SK-N-SH (cell line): ENCODE data around the gene THTPA. TPM values are rescaled to one million over a fixed set of nuclear protein-coding genes. Genes with fewer than 3 reads are reported as not detected.

Source experiments
- CTCF ChIA-PET: fragments of 300-600, 350-600 bp; formaldehyde crosslinking; extraction: SDS; loops from one replicate; lab custom pipeline; 2021; lab: Yijun Ruan, JAX
- POLR2A ChIA-PET: fragments of 350-600 bp; sonication (Branson Sonifier 250); formaldehyde crosslinking; extraction: SDS; loops from one replicate; lab custom pipeline; 2020; ENCODE audit warnings: antibody characterized with exemption, inconsistent platforms; lab: Yijun Ruan, JAX
- DNase-seq: peaks from one replicate; pipeline ENCODE4 v3.0.0; 2012
- H2AFZ ChIP-seq: fragments of 200-600 bp; sonication (generic); 2 replicates; pipeline ENCODE4 v1.8.1; 2016; ENCODE audit warnings: antibody characterized with exemption, mild to moderate bottlenecking, low read depth
- H3F3A ChIP-seq: fragments of 200-600 bp; sonication (generic); replicated peaks from 2 replicates; pipeline ENCODE3; 2016; ENCODE audit warnings: antibody characterized with exemption, mild to moderate bottlenecking; ENCODE audit not compliant: insufficient read depth
- H3K27ac ChIP-seq, 2 experiments: fragments of 200-500 bp in 1 of 2; fragments of 200-600 bp in 1 of 2; sonication (Bioruptor generic) in 1 of 2; sonication (generic), shearing (Covaris generic) in 1 of 2; 2 replicates each; pipeline versions ENCODE4 v1.5.1 to v1.6.1; 2014 to 2016; ENCODE audit warnings: low read depth in 2 of 2, inconsistent platforms in 1 of 2, low read length in 1 of 2, mild to moderate bottlenecking in 1 of 2, mixed read lengths in 1 of 2
- H3K27me3 ChIP-seq: fragments of 200-600 bp; sonication (generic), shearing (Covaris generic); 2 replicates; pipeline ENCODE4 v1.6.1; 2016; ENCODE audit warnings: mixed run types; ENCODE audit not compliant: insufficient read depth
- H3K36me3 ChIP-seq, 2 experiments: fragments of 200-500 bp in 1 of 2; fragments of 200-600 bp in 1 of 2; sonication (Bioruptor generic) in 1 of 2; sonication (generic) in 1 of 2; replicated peaks in 1 of 2; 2 replicates each; pipeline versions ENCODE3 to v1.5.1; 2014 to 2016; ENCODE audit warnings: low read length in 1 of 2, mild to moderate bottlenecking in 1 of 2; ENCODE audit not compliant: insufficient read depth in 2 of 2, control insufficient read depth in 1 of 2
- H3K4me1 ChIP-seq, 2 experiments: fragments of 200-500 bp in 1 of 2; fragments of 200-600 bp in 1 of 2; sonication (Bioruptor generic) in 1 of 2; sonication (generic), shearing (Covaris generic) in 1 of 2; 2 replicates each; pipeline versions ENCODE4 v1.5.1 to v1.6.1; 2014 to 2016; ENCODE audit warnings: low read depth in 1 of 2, low read length in 1 of 2, mixed run types in 1 of 2; ENCODE audit not compliant: insufficient read depth in 2 of 2, control insufficient read depth in 1 of 2
- H3K4me2 ChIP-seq: fragments of 200-600 bp; sonication (generic), shearing (Covaris generic); 2 replicates; pipeline ENCODE4 v1.6.1; 2017; ENCODE audit warnings: mixed run types
- H3K4me3 ChIP-seq, 2 experiments: fragments of 200-500 bp in 1 of 2; fragments of 200-600 bp in 1 of 2; sonication (Bioruptor generic) in 1 of 2; sonication (generic), shearing (Covaris generic) in 1 of 2; 2 replicates each; pipeline versions ENCODE4 v1.5.1 to v1.8.1; 2014 to 2016; ENCODE audit warnings: low read depth in 2 of 2, inconsistent platforms in 1 of 2, low read length in 1 of 2, mild to moderate bottlenecking in 1 of 2, mixed read lengths in 1 of 2, moderate library complexity in 1 of 2
- H3K79me2 ChIP-seq: fragments of 200-600 bp; sonication (generic); 2 replicates; pipeline ENCODE4 v1.8.1; 2017; ENCODE audit warnings: mild to moderate bottlenecking; ENCODE audit not compliant: insufficient read depth
- H3K9ac ChIP-seq: fragments of 200-600 bp; sonication (generic); 2 replicates; pipeline ENCODE4 v1.6.1; 2017; ENCODE audit warnings: mixed run types
- H3K9me2 ChIP-seq: fragments of 200-600 bp; sonication (generic); 2 replicates; pipeline ENCODE4 v1.6.1; 2017; ENCODE audit warnings: mixed run types
- H3K9me3 ChIP-seq: fragments of 200-600 bp; sonication (generic); 2 replicates; pipeline ENCODE4 v1.6.1; 2017; ENCODE audit warnings: mixed run types, mild to moderate bottlenecking, moderate library complexity
- H4K20me1 ChIP-seq: fragments of 200-600 bp; sonication (generic); 2 replicates; pipeline ENCODE4 v1.6.1; 2017; ENCODE audit warnings: mild to moderate bottlenecking, mixed run types; ENCODE audit not compliant: insufficient read depth
- ELF1 ChIP-seq: IDR thresholded peaks from 2 replicates; pipeline ENCODE4 v1.4.0; 2012
- EP300 ChIP-seq, 2 experiments: IDR thresholded peaks; 2 replicates each; pipeline versions ENCODE4 v1.4.0 to v1.6.1; 2012; ENCODE audit warnings: borderline replicate concordance in 1 of 2, low read depth in 1 of 2, low read length in 1 of 2
- FOXM1 ChIP-seq: IDR thresholded peaks from 2 replicates; pipeline ENCODE4 v1.4.0; 2012; ENCODE audit warnings: low read depth, mild to moderate bottlenecking
- GABPA ChIP-seq: IDR thresholded peaks from 2 replicates; pipeline ENCODE4 v1.4.0; 2012; ENCODE audit warnings: low read depth, mild to moderate bottlenecking
- GATA2 ChIP-seq: sonication (generic); formaldehyde crosslinking; IDR thresholded peaks from 2 replicates; pipeline ENCODE4 v1.5.0; 2020; ENCODE audit warnings: mild to moderate bottlenecking, missing genetic modification reagents
- MAX ChIP-seq: IDR thresholded peaks from 2 replicates; pipeline ENCODE4 v1.4.0; 2012; ENCODE audit warnings: low read depth
- MXI1 ChIP-seq: IDR thresholded peaks from 2 replicates; pipeline ENCODE4 v1.6.1; 2012; ENCODE audit warnings: mild to moderate bottlenecking, low read depth, low read length, improper control_type of control experiment
- POLR2AphosphoS5 ChIP-seq: IDR thresholded peaks from 2 replicates; pipeline ENCODE4 v1.6.1; 2012; ENCODE audit warnings: low read depth, low read length
- RCOR1 ChIP-seq: fragments of 150-350 bp; IDR thresholded peaks from 2 replicates; pipeline ENCODE4 v1.6.1; 2017; ENCODE audit warnings: antibody characterized with exemption, low read length
- REST ChIP-seq: IDR thresholded peaks from 2 replicates; pipeline ENCODE4 v1.6.1; 2012; ENCODE audit warnings: mild to moderate bottlenecking, low read depth, low read length, moderate library complexity
- SIN3A ChIP-seq: IDR thresholded peaks from 2 replicates; pipeline ENCODE4 v1.6.1; 2012; ENCODE audit warnings: low read depth, mild to moderate bottlenecking, low read length, moderate library complexity, borderline replicate concordance
- TAF1 ChIP-seq: IDR thresholded peaks from 2 replicates; pipeline ENCODE4 v1.6.1; 2012; ENCODE audit warnings: low read depth, mild to moderate bottlenecking, low read length, moderate library complexity, borderline replicate concordance
- USF1 ChIP-seq: IDR thresholded peaks from 2 replicates; pipeline ENCODE4 v1.4.0; 2012; ENCODE audit warnings: low read depth, borderline replicate concordance
- USF2 ChIP-seq: fragments of 150-350 bp; IDR thresholded peaks from 2 replicates; pipeline ENCODE4 v1.6.1; 2017; ENCODE audit warnings: antibody characterized with exemption, low read length, low read depth, borderline replicate concordance
- ZBTB33 ChIP-seq: IDR thresholded peaks from 2 replicates; pipeline ENCODE4 v1.4.0; 2012; ENCODE audit warnings: low read depth, borderline replicate concordance
- WGBS: methylation state at CpG from one replicate; pipeline ENCODE4 v1.1.6; 2017; ENCODE audit warnings: low lambda C conversion rate; 5-methylcytosine and 5-hydroxymethylcytosine counted together
- polyA plus RNA-seq, 3 experiments: library from polyadenylated mRNA; depleted of rRNA; stranded (reverse); fragments of >200 nt; gene quantifications; 2 replicates each; pipeline ENCODE4 v1.2.3, GENCODE V29; 2012

Gene THTPA
- polyA plus RNA-seq, 1 of the 3 experiments (the other 2 are of a cell fraction), result 16.3 TPM

GRCh38 chr14:23577710-23578392 lies 21.8 kb downstream of the THTPA start:
- peak; percentile 20; the same call in 1 of the 2 replicates for TF ChIP-seq MXI1
- no peak for TF ChIP-seq REST
- Histone ChIP-seq H3K4me1 (peaks cover 0 to 25% of the 10 kb centered on the region in 2 experiments; a peak in 1 of 4 replicates), H2AFZ (peak overlapping the region; percentile 81; the same call in 1 of the 2 replicates), H4K20me1 (no peaks in the 10 kb centered on the region), H3K4me3 (peak overlapping the region; percentile 61 to 66), H3K9me2 (no peaks in the 10 kb centered on the region), H3K36me3 (no peaks in the 10 kb centered on the region), H3K27me3 (no peaks in the 10 kb centered on the region), H3K4me2 (peak overlapping the region; percentile 82), H3F3A (no peaks in the 10 kb centered on the region), H3K79me2 (no peaks in the 10 kb centered on the region), H3K27ac (peak overlapping the region in 1 of 2 experiments; percentile 94; a peak in 2 of 4 replicates), H3K9me3 (no peaks in the 10 kb centered on the region), H3K9ac (peak overlapping the region; percentile 47)
- POLR2A ChIA-PET, result interaction anchor here (1.0 to 1.5 kb wide), 3 partner anchors 11 to 22 kb away, joined by 3 to 6 read pairs (median 4); partner anchors contain the start of gene AP1G2
- WGBS, result 3% methylated on average over 20 of the region's 24 CpGs
- peak; percentile 84 for DNase-seq
- CTCF ChIA-PET, result interaction anchor here (0.7 to 4.3 kb wide), 6 partner anchors 12 to 558 kb away, joined by 3 to 19 read pairs (median 4); partner anchors contain the start of gene PSME1

- Histone ChIP-seq H3K4me1 (peaks cover 0 to 28% of the 10 kb centered on the region in 2 experiments; a peak in 1 of 4 replicates), H4K20me1 (no peaks in the 10 kb centered on the region), H3K9ac (peak within 1 kb of the TSS; percentile 47), H3K79me2 (no peaks in the 10 kb centered on the region), H3K4me3 (peak within 1 kb of the TSS; percentile 61 to 66), H3K4me2 (peak within 1 kb of the TSS; percentile 82), H3K36me3 (no peaks in the 10 kb centered on the region), H3F3A (no peaks in the 10 kb centered on the region), H2AFZ (peak within 1 kb of the TSS; percentile 81), H3K27me3 (no peaks in the 10 kb centered on the region), H3K27ac (peak within 1 kb of the TSS in 1 of 2 experiments; percentile 94; a peak in 2 of 4 replicates), H3K9me2 (no peaks in the 10 kb centered on the region), H3K9me3 (no peaks in the 10 kb centered on the region)
- ChIA-PET CTCF (interaction anchor here (0.7 to 4.3 kb wide), 6 partner anchors 11 to 557 kb away, joined by 3 to 19 read pairs (median 4); partner anchors contain the start of gene PSME1), POLR2A (interaction anchor here (0.9 to 1.5 kb wide), 5 partner anchors 10 to 23 kb away, joined by 3 to 8 read pairs (median 4); partner anchors contain the start of gene AP1G2)
- 12% methylated on average over 18 of the region's 18 CpGs for WGBS
- peak; percentile 89 for DNase-seq
- TF ChIP-seq ELF1 (no peak), POLR2AphosphoS5 (no peak), RCOR1 (no peak), GATA2 (CRISPR knock-in tag) (no peak), EP300 (IDR thresholded peaks at IDR 0.05; ENCODE audit: borderline replicate concordance in 1 of 2, low read depth in 1 of 2, low read length in 1 of 2) (no peak; a peak in 1 of 4 replicates), GABPA (0 out of 2 replicates have a peak, but pooled peaks have one; percentile 23), MAX (no peak), SIN3A (no peak), USF1 (no peak), FOXM1 (no peak), TAF1 (no peak), USF2 (no peak), ZBTB33 (no peak)
Observed at GRCh38 chr14:23578560-23579310, 22.7 kb downstream of the THTPA start, which contains the start of gene JPH4. Gene JPH4, minus strand, starts transcription at chr14:23578790. Its CDS starts 1,337 bp downstream, at chr14:23577453.
